HG02938 (cell line): ENCODE data around the gene HDHD5.
"Not testable (repeated sequence)": the region's sequence is repeated elsewhere in the genome, so short reads cannot be mapped to it uniquely, and the experiment has no call there.

Experiments
- ATAC-seq: cut with Tn5 transposase; IDR thresholded peaks from one replicate; pipeline ENCODE4 v1.9.1; 2021; ENCODE audit warnings: mild to moderate bottlenecking, moderate library complexity; ENCODE audit not compliant: unreplicated experiment

HDHD5 gene

GRCh38 chr22:17157714-17158113, 1.4 kb downstream of the HDHD5 start:
- no peak for ATAC-seq

- ATAC-seq: no peak
Observed at GRCh38 chr22:17155941-17156340, 3.1 kb downstream of the HDHD5 start.

GRCh38 chr22:17152971-17153370, 6.1 kb downstream of the HDHD5 start:
- ATAC-seq: no peak

- ATAC-seq: no peak
Observed at GRCh38 chr22:17152340-17152739, 6.7 kb downstream of the HDHD5 start.

- no peak for ATAC-seq
Observed at GRCh38 chr22:17149076-17149815, 9.8 kb downstream of the HDHD5 start.

- not testable (repeated sequence) for ATAC-seq
Observed at GRCh38 chr22:17147458-17147857, 11.6 kb downstream of the HDHD5 start.

- no peak for ATAC-seq
Observed at GRCh38 chr22:17145021-17145680, 13.9 kb downstream of the HDHD5 start.

- no peak for ATAC-seq
Observed at GRCh38 chr22:17143826-17144225, 15.3 kb downstream of the HDHD5 start.

- ATAC-seq: no peak
Observed at GRCh38 chr22:17143101-17143500, 16.0 kb downstream of the HDHD5 start.

GRCh38 chr22:17140826-17141766, 18.0 kb downstream of the HDHD5 start:
- ATAC-seq: no peak

- ATAC-seq: no peak
Observed at GRCh38 chr22:17140022-17140421, 19.1 kb downstream of the HDHD5 start.

GRCh38 chr22:17138513-17138912, 20.6 kb downstream of the HDHD5 start:
- ATAC-seq: no peak

- no peak for ATAC-seq
Observed at GRCh38 chr22:17137861-17138425, 21.1 kb downstream of the HDHD5 start.

- ATAC-seq: no peak
Observed at GRCh38 chr22:17137170-17137569, 21.9 kb downstream of the HDHD5 start.

- ATAC-seq: no peak
Observed at GRCh38 chr22:17135153-17135760, 23.8 kb downstream of the HDHD5 start.

- no peak for ATAC-seq
Observed at GRCh38 chr22:17133137-17133536, 25.9 kb downstream of the HDHD5 start.

- no peak for ATAC-seq
Observed at GRCh38 chr22:17132112-17132511, 27.0 kb downstream of the HDHD5 start.

GRCh38 chr22:17131686-17132085, 27.4 kb downstream of the HDHD5 start:
- no peak for ATAC-seq

GRCh38 chr22:17130199-17130598, 28.9 kb downstream of the HDHD5 start:
- ATAC-seq: no peak
